Measurements from ENCODE around the gene LPXN. TPM values are rescaled to one million over a fixed set of nuclear protein-coding genes. Genes with fewer than 3 reads are reported as not detected.

Gene LPXN
- 141 TPM for polyA plus RNA-seq (2012; ENCODE audit: insufficient read depth, insufficient read length)

DNA sequence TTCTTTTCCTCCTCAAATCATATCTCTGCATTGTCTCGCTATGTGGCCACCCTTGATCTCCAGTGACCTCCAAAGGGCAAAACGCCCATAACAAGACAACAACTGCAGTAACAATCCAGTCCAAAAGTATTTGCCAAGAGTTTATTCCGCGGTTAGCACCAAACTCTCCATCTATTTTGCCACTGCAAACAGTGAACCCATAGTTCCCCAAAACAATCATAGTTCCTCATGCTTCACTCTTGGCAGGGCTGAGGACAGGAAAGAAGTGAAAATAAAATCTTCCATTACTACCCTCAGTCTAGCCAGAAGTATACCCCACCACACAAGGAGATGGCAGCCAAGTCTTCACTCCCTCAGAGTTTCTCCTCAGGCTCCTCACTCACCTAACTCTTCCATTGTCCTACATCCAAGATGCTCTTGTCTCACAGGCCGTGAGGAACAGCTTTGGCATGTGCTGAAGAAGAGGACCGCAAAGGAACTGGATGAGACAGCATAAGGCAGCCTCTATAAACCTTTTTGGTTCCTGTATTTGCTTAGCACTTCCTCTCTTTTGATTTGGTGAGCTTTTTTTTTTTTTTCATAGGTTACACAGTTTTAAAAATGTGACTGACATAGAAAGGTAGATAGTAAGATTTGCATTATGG lies at the start of gene LPXN:
Gene LPXN (minus strand): TSS at position 480 of the 644 bp plus-strand sequence. CDS start 84 bp downstream, at position 396.
- H3K4me3 ChIP-seq (ENCODE audit: low read length): peak within 1 kb of the TSS; percentile 92
- peak; percentile 85 for DNase-seq (ENCODE audit: low read depth, low spot score)

DNA sequence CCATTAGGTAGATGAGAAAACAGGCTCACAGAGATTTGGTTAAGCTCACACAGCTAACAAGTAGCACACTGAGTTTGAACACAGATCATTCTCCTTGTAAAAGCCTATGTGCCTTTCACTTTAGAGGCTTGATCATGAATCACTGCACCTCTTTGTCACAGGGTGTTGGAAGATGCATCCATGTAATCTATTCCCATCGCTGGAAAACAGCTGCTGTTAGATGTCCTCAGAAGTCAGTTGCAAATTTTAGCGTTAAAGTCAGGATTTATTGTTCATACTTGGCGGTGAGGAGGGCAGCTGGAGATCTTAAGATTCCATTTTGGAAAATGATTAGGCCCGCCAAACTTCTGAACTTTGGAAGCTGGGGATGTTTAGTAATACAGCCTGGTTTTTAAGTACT lies 49.4 kb upstream of the LPXN start:
- no peak for DNase-seq (ENCODE audit: low read depth, low spot score)
- no peak overlapping the region for H3K4me3 ChIP-seq (ENCODE audit: low read length)

GRCh38 chr11:58622344-58622743 lies 46.7 kb upstream of the LPXN start, which contains the start of gene CNTF:
Gene CNTF, plus strand, starts transcription at chr11:58622665. Its CDS starts 88 bp downstream, at chr11:58622753.
- no peak within 1 kb of the TSS for H3K4me3 ChIP-seq (ENCODE audit: low read length)
- DNase-seq (ENCODE audit: low read depth, low spot score): no peak

DNA sequence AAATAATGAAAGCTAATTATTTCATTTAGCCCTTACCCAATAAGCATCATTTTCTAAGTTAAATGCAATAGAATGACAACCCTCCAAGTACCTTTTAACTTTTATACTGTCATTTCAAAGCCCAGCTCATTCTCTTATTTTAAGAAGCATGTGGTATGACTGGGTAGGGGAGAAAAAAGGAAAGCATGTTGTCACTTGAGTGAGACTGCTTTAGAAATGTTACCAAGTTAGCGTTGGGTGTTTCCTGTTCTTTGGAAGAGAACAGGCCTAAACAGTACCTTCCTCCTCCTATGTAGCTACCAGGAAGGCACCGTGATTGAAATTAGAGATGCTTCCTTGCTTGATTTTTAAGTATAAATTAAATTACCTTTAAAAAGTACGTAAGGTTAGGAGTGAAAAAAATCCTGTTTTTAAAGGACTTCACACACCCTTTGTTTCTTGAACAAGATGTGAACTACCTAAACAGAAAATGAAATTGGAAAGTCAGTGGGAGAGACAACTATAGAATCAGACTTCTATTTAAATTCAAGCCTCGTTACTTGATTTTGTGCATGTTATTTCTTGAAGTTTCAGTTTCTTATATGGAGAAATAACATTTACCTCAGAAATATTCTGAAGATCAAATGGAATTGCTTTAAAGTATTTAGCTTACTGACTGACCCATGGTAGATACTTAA lies 46.1 kb upstream of the LPXN start:
- no peak for DNase-seq (ENCODE audit: low read depth, low spot score)
- no peak overlapping the region for H3K4me3 ChIP-seq (ENCODE audit: low read length)

DNA sequence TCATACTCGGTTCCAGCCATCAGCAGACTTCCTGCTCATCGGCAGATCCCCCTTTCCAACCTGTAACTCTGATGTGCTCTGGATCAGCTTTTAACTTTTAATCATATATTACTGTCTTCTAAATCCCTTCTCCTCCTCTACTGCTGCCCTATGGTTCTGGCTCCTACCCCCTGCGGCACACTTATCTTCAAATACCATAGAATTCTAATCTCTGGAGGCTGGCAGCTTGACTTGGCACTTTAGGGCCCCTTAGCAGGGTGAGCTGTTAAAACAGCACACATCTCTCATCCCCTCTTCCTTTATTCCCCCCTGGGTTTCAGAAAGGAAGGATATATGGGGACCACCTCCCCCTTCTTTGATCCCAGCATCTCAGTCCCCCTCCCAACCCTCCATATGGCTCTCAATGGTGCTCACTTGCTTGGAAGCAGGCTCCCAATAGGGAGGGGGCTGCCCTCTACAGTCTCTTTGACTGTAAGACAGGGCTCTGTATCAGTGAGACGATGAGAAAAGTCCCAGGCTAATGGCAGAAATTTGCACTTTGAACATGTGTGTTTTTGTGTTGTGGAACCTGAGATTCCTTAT lies 42.4 kb upstream of the LPXN start:
- no peak for DNase-seq (ENCODE audit: low read depth, low spot score)
- H3K4me3 ChIP-seq (ENCODE audit: low read length): no peak overlapping the region

DNA sequence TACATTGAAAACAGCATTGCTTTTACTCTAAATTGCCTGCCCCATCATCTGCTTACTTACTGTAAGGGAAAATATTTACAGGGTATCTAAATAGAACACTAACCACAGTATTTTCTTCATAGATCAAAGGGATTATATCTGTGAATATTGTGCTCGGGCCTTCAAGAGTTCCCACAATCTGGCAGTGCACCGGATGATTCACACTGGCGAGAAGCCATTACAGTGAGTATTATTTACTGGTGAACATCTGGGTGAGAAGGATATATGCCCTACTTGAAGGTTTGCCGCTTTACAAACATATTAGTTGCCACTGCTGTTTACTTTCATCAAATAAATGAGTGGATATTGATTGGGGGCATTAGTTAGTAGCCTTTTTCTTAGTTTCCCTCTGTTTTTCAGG lies 40.9 kb upstream of the LPXN start:
- no peak for DNase-seq (ENCODE audit: low read depth, low spot score)

DNA sequence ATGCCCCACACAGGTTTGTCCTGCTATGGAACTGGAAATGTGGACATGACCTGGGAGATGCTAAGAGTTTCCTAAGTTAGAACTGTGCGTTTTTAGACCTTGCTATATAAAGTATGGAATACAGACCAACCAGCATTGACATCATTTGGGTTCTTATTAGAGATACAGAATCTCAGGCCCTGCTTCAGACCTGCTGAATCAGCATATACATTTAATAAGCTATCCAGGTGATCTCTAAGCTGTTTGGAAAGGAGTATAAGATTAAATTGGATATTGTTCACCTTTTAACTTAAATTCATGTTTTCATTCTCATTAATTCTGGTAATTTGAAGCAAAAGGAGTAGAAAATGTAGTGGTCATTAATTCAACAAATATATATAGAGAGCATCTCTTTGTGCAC lies 39.9 kb upstream of the LPXN start:
- no peak for DNase-seq (ENCODE audit: low read depth, low spot score)
- no peak overlapping the region for H3K4me3 ChIP-seq (ENCODE audit: low read length)

More for the DNA sequence above, 40.9 kb upstream of the LPXN start:
- no peak overlapping the region for H3K4me3 ChIP-seq (ENCODE audit: low read length)

GRCh38 chr11:58613228-58613627 lies 37.6 kb upstream of the LPXN start:
- H3K4me3 ChIP-seq (ENCODE audit: low read length): no peak overlapping the region
- no peak for DNase-seq (ENCODE audit: low read depth, low spot score)

DNA sequence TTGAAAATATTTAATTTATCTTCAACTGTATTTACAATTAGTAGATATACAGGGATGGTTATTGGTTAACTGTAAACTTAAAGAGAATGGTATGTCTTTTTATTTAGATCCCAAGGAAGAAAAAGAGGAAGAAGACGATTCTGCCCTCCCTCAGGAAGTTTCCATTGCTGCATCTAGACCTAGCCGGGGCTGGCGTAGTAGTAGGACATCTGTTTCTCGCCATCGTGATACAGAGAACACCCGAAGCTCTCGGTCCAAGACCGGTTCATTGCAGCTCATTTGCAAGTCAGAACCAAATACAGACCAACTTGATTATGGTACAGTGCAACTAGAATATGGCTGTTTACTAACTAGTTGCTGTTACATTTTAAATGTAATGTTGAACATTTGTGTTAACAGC lies 34.1 kb upstream of the LPXN start:
- H3K4me3 ChIP-seq (ENCODE audit: low read length): no peak overlapping the region
- DNase-seq (ENCODE audit: low read depth, low spot score): no peak

DNA sequence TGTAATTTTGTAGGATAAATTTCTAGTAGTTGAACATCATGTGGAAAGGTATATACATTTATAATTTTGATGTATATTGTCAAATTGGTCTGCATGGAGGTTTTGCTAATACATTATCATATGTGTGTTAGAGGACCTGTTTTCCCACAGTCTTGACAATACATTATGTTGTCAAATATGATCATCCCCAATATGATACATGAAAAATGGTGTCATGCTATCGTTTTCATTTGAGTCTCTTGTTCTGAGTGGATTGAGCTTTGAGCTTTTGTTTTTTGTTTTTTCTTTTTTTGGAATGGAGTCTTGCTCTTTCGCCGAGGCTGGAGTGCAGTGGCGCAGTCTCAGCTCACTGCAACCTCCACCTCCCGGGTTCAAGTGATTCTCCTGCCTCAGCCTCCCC lies 32.7 kb upstream of the LPXN start:
- H3K4me3 ChIP-seq (ENCODE audit: low read length): no peak overlapping the region
- no peak for DNase-seq (ENCODE audit: low read depth, low spot score)

- no peak overlapping the region for H3K4me3 ChIP-seq (ENCODE audit: low read length)
- no peak for DNase-seq (ENCODE audit: low read depth, low spot score)
Measured at GRCh38 chr11:58606930-58607714, 31.5 kb upstream of the LPXN start.

- DNase-seq (ENCODE audit: low read depth, low spot score): no peak
- no peak overlapping the region for H3K4me3 ChIP-seq (ENCODE audit: low read length)
Measured at GRCh38 chr11:58600510-58600909, 24.9 kb upstream of the LPXN start.

GRCh38 chr11:58597486-58598144 lies 22.0 kb upstream of the LPXN start:
- H3K4me3 ChIP-seq (ENCODE audit: low read length): no peak overlapping the region

GRCh38 chr11:58596621-58597020 lies 21.0 kb upstream of the LPXN start:
- DNase-seq (ENCODE audit: low read depth, low spot score): no peak
- H3K4me3 ChIP-seq (ENCODE audit: low read length): no peak overlapping the region

More at GRCh38 chr11:58597486-58598144, 22.0 kb upstream of the LPXN start:
- peak; percentile 46 for DNase-seq (ENCODE audit: low read depth, low spot score)

- no peak overlapping the region for H3K4me3 ChIP-seq (ENCODE audit: low read length)
- DNase-seq (ENCODE audit: low read depth, low spot score): no peak
Measured at GRCh38 chr11:58594826-58595225, 19.2 kb upstream of the LPXN start.

DNA sequence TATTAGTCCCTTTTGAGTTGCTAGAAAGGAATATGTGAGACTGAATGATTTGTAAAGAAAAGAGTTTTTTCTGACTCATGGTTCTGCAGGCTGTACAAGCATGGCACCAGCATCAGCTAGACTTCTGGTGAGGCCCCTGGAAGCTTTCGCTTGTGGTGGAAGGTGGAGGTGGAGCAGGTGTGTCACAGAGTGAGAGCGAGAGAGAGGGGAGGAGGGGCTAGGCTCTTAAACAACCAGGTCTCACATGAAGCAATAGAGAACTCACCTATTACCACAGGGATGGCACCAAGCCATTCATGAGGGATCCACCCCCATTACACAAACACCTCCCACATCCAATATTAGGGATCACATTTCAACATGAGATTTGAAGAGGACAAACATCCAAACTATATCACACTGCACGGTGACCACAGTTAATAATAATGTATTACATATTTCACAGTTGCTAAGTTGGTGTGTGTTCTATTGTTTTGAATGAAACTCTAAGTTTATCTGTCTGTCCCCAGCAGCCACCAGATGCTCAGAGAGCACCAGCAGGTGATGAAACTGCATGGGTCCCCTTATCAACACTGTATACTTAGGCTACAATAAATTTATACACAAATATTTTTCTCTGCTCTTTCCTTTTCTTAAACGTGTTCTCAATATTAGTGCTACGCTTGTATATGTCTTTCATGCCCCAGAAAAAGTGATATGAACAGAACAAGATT lies 17.3 kb upstream of the LPXN start:
- no peak for DNase-seq (ENCODE audit: low read depth, low spot score)
- H3K4me3 ChIP-seq (ENCODE audit: low read length): no peak overlapping the region

GRCh38 chr11:58591659-58592058 lies 16.0 kb upstream of the LPXN start:
- DNase-seq (ENCODE audit: low read depth, low spot score): no peak
- H3K4me3 ChIP-seq (ENCODE audit: low read length): no peak overlapping the region

DNA sequence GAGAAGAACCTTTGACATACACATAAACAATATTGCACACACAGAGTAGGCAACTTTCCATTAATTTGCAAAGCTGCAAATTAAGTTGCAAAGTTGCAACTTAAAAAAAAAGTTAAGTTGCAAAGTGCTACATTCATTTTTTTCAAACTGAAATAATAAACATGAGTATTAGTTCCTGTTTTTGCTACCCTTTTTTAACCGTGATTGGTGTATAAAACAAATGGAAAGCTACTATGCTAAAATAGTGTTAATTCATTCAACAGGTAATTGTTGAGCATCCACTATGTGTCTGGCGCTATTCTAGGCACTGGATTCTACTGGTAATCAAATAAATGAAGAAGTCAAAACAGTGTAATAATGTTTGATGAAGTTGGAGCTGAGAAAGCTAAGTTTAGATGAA lies 11.3 kb upstream of the LPXN start:
- H3K4me3 ChIP-seq (ENCODE audit: low read length): no peak overlapping the region
- no peak for DNase-seq (ENCODE audit: low read depth, low spot score)

DNA sequence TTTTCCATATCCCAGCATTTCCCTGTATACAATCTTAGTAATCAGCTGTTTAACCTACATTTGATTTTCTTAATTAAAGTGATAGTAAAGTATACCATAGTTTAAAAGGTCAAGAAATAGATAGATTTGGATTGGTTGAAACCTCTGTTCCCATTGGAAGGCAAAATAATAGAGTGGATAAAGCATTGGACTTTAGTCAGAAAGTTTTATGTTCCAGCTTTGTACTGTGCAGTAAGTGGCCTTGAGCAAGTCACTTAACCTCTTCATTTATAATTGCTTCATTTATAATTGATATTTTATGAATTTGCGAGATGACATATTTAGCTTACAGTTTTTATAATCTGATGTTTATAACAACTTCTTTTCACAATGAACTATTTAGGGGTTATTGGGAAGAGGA lies 6.8 kb upstream of the LPXN start:
- no peak for DNase-seq (ENCODE audit: low read depth, low spot score)

More for the DNA sequence above, 6.8 kb upstream of the LPXN start:
- no peak overlapping the region for H3K4me3 ChIP-seq (ENCODE audit: low read length)
